GM23338 (cell line): Measurements from ENCODE around the gene KIF18B. TPM values are rescaled to one million over a fixed set of nuclear protein-coding genes. Genes with fewer than 3 reads are reported as not detected.

Source experiments
- ATAC-seq: fragments of 200-7000 bp; cut with Tn5 transposase; 3 replicates; pipeline ENCODE4 v1.9.1; 2020
- DNase-seq: peaks from one replicate; pipeline ENCODE4 v3.0.0-alpha.2; 2015; ENCODE audit warnings: low spot score
- H2AFZ ChIP-seq: fragments of 200-600 bp; sonication (generic); 2 replicates; pipeline ENCODE4 v1.8.0; 2016; ENCODE audit warnings: antibody characterized with exemption, mild to moderate bottlenecking, moderate library complexity
- H3F3A ChIP-seq: fragments of 200-600 bp; sonication (generic); replicated peaks from 2 replicates; pipeline ENCODE4 v1.8.0; 2017; ENCODE audit warnings: antibody characterized with exemption, mixed run types, low read depth
- H3K27ac ChIP-seq: fragments of 200-600 bp; sonication (generic); 2 replicates; pipeline ENCODE4 v1.6.1; 2016; ENCODE audit warnings: low read depth
- H3K27me3 ChIP-seq: fragments of 200-600 bp; sonication (generic); 2 replicates; pipeline ENCODE4 v1.8.0; 2016; ENCODE audit warnings: mild to moderate bottlenecking, mixed run types, moderate library complexity; ENCODE audit not compliant: insufficient read depth
- H3K36me3 ChIP-seq: fragments of 200-600 bp; sonication (generic); 2 replicates; pipeline ENCODE4 v1.8.0; 2016; ENCODE audit warnings: mild to moderate bottlenecking; ENCODE audit not compliant: insufficient read depth
- H3K4me1 ChIP-seq: fragments of 200-600 bp; sonication (generic); 2 replicates; pipeline ENCODE4 v1.8.0; 2016; ENCODE audit warnings: mild to moderate bottlenecking, moderate library complexity; ENCODE audit not compliant: insufficient read depth
- H3K4me2 ChIP-seq: fragments of 200-600 bp; sonication (generic); 2 replicates; pipeline ENCODE4 v1.7.1; 2017; ENCODE audit warnings: mixed run types
- H3K4me3 ChIP-seq: fragments of 200-600 bp; sonication (generic); 2 replicates; pipeline ENCODE4 v1.6.1; 2016; ENCODE audit warnings: mixed run types
- H3K79me2 ChIP-seq: fragments of 200-600 bp; sonication (generic); replicated peaks from 2 replicates; pipeline ENCODE4 v1.8.0; 2017; ENCODE audit warnings: mild to moderate bottlenecking; ENCODE audit not compliant: insufficient read depth
- H3K9me2 ChIP-seq: fragments of 200-600 bp; sonication (generic); 2 replicates; pipeline ENCODE4 v1.8.0; 2017; ENCODE audit not compliant: insufficient read depth
- H4K20me1 ChIP-seq: fragments of 200-600 bp; sonication (generic); replicated peaks from 2 replicates; pipeline ENCODE4 v1.8.0; 2017; ENCODE audit warnings: mild to moderate bottlenecking; ENCODE audit not compliant: insufficient read depth
- H3K27ac Mint-ChIP-seq: 2 replicates; pipeline ENCODE4 v1.8.0; 2020; ENCODE audit warnings: inconsistent platforms, mild to moderate bottlenecking, moderate library complexity, mixed read lengths
- H3K27me3 Mint-ChIP-seq: 3 replicates; pipeline ENCODE4 v1.8.0; 2022; ENCODE audit warnings: low read depth, mild to moderate bottlenecking, moderate library complexity, mixed read lengths, inconsistent platforms; ENCODE audit not compliant: insufficient read depth, poor library complexity
- H3K36me3 Mint-ChIP-seq: 3 replicates; pipeline ENCODE4 v1.8.0; 2021; ENCODE audit warnings: low read depth, mild to moderate bottlenecking, inconsistent platforms, moderate library complexity, mixed read lengths
- H3K4me1 Mint-ChIP-seq: 3 replicates; pipeline ENCODE4 v1.8.0; 2020; ENCODE audit warnings: mild to moderate bottlenecking, inconsistent platforms, mixed read lengths
- H3K4me3 Mint-ChIP-seq: 3 replicates; pipeline ENCODE4 v1.8.0; 2021; ENCODE audit warnings: moderate library complexity, mild to moderate bottlenecking, inconsistent platforms, mixed read lengths
- H3K9me3 Mint-ChIP-seq: 3 replicates; pipeline ENCODE4 v1.8.0; 2020; ENCODE audit warnings: moderate library complexity, mild to moderate bottlenecking, inconsistent platforms, mixed read lengths
- CREB1 ChIP-seq: fragments of 250-450 bp; sonication (Bioruptor Pico); IDR thresholded peaks from 2 replicates; pipeline ENCODE4 v1.5.0; 2020; ENCODE audit warnings: low read depth, mild to moderate bottlenecking, moderate library complexity
- EZH2 ChIP-seq: fragments of 200-600 bp; sonication (generic); IDR thresholded peaks from one replicate; pipeline ENCODE4 v1.8.0; 2017; ENCODE audit warnings: antibody characterized with exemption, mild to moderate bottlenecking, low read depth; ENCODE audit not compliant: unreplicated experiment
- EZH2phosphoT487 ChIP-seq: fragments of 200-600 bp; sonication (generic); IDR thresholded peaks from one replicate; pipeline ENCODE4 v1.8.1; 2018; ENCODE audit warnings: antibody characterized with exemption; ENCODE audit not compliant: unreplicated experiment
- JUNB ChIP-seq: IDR thresholded peaks from one replicate; pipeline ENCODE4 v1.6.1; 2016; ENCODE audit warnings: antibody characterized with exemption; ENCODE audit not compliant: unreplicated experiment
- NANOG ChIP-seq: IDR thresholded peaks from 2 replicates; pipeline ENCODE4 v1.6.1; 2016; ENCODE audit warnings: antibody characterized with exemption, borderline replicate concordance
- POLR2AphosphoS5 ChIP-seq: IDR thresholded peaks from 2 replicates; pipeline ENCODE4 v1.6.1; 2016; ENCODE audit warnings: antibody characterized with exemption, low read depth
- STAT1 ChIP-seq: IDR thresholded peaks from one replicate; pipeline ENCODE4 v1.6.1; 2016; ENCODE audit warnings: antibody characterized with exemption; ENCODE audit not compliant: unreplicated experiment
- ZNF114 ChIP-seq: fragments of 250-450 bp; sonication (Bioruptor Pico); IDR thresholded peaks from 2 replicates; pipeline ENCODE4 v1.5.0; 2020; ENCODE audit warnings: mild to moderate bottlenecking, moderate library complexity
- ZNF331 ChIP-seq: fragments of 250-450 bp; sonication (Bioruptor Pico); IDR thresholded peaks from 2 replicates; pipeline ENCODE4 v1.5.0; 2020; ENCODE audit warnings: low read depth, mild to moderate bottlenecking, moderate library complexity
- polyA plus RNA-seq: library from polyadenylated mRNA; unstranded; fragments of >200 nt; fragmentation: Nextera tagmentation; extraction: Ambion mirVana; gene quantifications from 2 replicates; pipeline ENCODE4 v1.2.1, GENCODE V29; 2016
- total RNA-seq: library from RNA; depleted of rRNA; stranded (reverse); fragments of >200 nt; shearing (Covaris generic); gene quantifications from 2 replicates; pipeline ENCODE4 v1.2.3, GENCODE V29; 2014
- TF ChIP-seq, protein P1 (sequence below): IDR thresholded peaks from one replicate; pipeline ENCODE4 v1.6.1; 2018; ENCODE audit warnings: antibody characterized with exemption; ENCODE audit not compliant: unreplicated experiment
- TF ChIP-seq, protein P2 (sequence below), 2 experiments: fragments of 200-600 bp in 1 of 2; sonication (generic) in 1 of 2; conservative IDR thresholded peaks; 2 replicates each; pipeline versions ENCODE4 v1.5.1 to v1.6.1; 2016 to 2017; ENCODE audit warnings: antibody characterized with exemption in 2 of 2, low read depth in 2 of 2, mild to moderate bottlenecking in 2 of 2, moderate library complexity in 1 of 2
- TF ChIP-seq, protein P3 (sequence below): fragments of 250-450 bp; sonication (Bioruptor Pico); IDR thresholded peaks from 2 replicates; pipeline ENCODE4 v1.5.0; 2020; ENCODE audit warnings: mild to moderate bottlenecking, moderate library complexity
- TF ChIP-seq, protein P4 (sequence below): IDR thresholded peaks from 2 replicates; pipeline ENCODE4 v1.6.1; 2016; ENCODE audit warnings: antibody characterized with exemption

Gene KIF18B
- total and polyA plus RNA-seq, 2 experiments from 2014 or later, result 14.1 to 28.4 TPM

GRCh38 chr17:44903012-44903685 is 44.4 kb downstream of the KIF18B start:
- Histone ChIP-seq H3K4me2 (no peak overlapping the region), H3K9me2 (no peaks in the 10 kb centered on the region), H3K79me2 (peaks cover 9% of the 10 kb centered on the region), H3K27ac (no peak overlapping the region), H3F3A (no peaks in the 10 kb centered on the region; the same call in 1 of the 2 replicates), H4K20me1 (no peaks in the 10 kb centered on the region), H3K36me3 (no peaks in the 10 kb centered on the region), H3K27me3 (no peaks in the 10 kb centered on the region), H2AFZ (no peak overlapping the region), H3K4me3 (no peak overlapping the region), H3K4me1 (peaks cover 10% of the 10 kb centered on the region; the same call in 1 of the 2 replicates)
- ATAC-seq (no peak), DNase-seq (no peak)
- no peak overlapping the region for H3K4me3 Mint-ChIP-seq
- H3K9me3 Mint-ChIP-seq, result no peaks in the 10 kb centered on the region
- H3K27ac Mint-ChIP-seq, result no peak overlapping the region
- H3K27me3 Mint-ChIP-seq, result peaks cover 24% of the 10 kb centered on the region
- H3K4me1 Mint-ChIP-seq, result peaks cover 18% of the 10 kb centered on the region
- H3K36me3 Mint-ChIP-seq, result no peaks in the 10 kb centered on the region
- TF ChIP-seq STAT1 (no peak), JUNB (no peak), EZH2 (no peak), ZNF331 (CRISPR knock-in tag) (no peak), CREB1 (no peak), NANOG (no peak), ZNF114 (no peak), POLR2AphosphoS5 (no peak), EZH2phosphoT487 (no peak)
- TF ChIP-seq, protein P1, sequence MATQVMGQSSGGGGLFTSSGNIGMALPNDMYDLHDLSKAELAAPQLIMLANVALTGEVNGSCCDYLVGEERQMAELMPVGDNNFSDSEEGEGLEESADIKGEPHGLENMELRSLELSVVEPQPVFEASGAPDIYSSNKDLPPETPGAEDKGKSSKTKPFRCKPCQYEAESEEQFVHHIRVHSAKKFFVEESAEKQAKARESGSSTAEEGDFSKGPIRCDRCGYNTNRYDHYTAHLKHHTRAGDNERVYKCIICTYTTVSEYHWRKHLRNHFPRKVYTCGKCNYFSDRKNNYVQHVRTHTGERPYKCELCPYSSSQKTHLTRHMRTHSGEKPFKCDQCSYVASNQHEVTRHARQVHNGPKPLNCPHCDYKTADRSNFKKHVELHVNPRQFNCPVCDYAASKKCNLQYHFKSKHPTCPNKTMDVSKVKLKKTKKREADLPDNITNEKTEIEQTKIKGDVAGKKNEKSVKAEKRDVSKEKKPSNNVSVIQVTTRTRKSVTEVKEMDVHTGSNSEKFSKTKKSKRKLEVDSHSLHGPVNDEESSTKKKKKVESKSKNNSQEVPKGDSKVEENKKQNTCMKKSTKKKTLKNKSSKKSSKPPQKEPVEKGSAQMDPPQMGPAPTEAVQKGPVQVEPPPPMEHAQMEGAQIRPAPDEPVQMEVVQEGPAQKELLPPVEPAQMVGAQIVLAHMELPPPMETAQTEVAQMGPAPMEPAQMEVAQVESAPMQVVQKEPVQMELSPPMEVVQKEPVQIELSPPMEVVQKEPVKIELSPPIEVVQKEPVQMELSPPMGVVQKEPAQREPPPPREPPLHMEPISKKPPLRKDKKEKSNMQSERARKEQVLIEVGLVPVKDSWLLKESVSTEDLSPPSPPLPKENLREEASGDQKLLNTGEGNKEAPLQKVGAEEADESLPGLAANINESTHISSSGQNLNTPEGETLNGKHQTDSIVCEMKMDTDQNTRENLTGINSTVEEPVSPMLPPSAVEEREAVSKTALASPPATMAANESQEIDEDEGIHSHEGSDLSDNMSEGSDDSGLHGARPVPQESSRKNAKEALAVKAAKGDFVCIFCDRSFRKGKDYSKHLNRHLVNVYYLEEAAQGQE, result no peak
- TF ChIP-seq, protein P2, sequence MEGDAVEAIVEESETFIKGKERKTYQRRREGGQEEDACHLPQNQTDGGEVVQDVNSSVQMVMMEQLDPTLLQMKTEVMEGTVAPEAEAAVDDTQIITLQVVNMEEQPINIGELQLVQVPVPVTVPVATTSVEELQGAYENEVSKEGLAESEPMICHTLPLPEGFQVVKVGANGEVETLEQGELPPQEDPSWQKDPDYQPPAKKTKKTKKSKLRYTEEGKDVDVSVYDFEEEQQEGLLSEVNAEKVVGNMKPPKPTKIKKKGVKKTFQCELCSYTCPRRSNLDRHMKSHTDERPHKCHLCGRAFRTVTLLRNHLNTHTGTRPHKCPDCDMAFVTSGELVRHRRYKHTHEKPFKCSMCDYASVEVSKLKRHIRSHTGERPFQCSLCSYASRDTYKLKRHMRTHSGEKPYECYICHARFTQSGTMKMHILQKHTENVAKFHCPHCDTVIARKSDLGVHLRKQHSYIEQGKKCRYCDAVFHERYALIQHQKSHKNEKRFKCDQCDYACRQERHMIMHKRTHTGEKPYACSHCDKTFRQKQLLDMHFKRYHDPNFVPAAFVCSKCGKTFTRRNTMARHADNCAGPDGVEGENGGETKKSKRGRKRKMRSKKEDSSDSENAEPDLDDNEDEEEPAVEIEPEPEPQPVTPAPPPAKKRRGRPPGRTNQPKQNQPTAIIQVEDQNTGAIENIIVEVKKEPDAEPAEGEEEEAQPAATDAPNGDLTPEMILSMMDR (conservative IDR thresholded peaks at IDR 0.05; ENCODE audit: low read depth in 2 of 2), result no peak
- TF ChIP-seq, protein P3, sequence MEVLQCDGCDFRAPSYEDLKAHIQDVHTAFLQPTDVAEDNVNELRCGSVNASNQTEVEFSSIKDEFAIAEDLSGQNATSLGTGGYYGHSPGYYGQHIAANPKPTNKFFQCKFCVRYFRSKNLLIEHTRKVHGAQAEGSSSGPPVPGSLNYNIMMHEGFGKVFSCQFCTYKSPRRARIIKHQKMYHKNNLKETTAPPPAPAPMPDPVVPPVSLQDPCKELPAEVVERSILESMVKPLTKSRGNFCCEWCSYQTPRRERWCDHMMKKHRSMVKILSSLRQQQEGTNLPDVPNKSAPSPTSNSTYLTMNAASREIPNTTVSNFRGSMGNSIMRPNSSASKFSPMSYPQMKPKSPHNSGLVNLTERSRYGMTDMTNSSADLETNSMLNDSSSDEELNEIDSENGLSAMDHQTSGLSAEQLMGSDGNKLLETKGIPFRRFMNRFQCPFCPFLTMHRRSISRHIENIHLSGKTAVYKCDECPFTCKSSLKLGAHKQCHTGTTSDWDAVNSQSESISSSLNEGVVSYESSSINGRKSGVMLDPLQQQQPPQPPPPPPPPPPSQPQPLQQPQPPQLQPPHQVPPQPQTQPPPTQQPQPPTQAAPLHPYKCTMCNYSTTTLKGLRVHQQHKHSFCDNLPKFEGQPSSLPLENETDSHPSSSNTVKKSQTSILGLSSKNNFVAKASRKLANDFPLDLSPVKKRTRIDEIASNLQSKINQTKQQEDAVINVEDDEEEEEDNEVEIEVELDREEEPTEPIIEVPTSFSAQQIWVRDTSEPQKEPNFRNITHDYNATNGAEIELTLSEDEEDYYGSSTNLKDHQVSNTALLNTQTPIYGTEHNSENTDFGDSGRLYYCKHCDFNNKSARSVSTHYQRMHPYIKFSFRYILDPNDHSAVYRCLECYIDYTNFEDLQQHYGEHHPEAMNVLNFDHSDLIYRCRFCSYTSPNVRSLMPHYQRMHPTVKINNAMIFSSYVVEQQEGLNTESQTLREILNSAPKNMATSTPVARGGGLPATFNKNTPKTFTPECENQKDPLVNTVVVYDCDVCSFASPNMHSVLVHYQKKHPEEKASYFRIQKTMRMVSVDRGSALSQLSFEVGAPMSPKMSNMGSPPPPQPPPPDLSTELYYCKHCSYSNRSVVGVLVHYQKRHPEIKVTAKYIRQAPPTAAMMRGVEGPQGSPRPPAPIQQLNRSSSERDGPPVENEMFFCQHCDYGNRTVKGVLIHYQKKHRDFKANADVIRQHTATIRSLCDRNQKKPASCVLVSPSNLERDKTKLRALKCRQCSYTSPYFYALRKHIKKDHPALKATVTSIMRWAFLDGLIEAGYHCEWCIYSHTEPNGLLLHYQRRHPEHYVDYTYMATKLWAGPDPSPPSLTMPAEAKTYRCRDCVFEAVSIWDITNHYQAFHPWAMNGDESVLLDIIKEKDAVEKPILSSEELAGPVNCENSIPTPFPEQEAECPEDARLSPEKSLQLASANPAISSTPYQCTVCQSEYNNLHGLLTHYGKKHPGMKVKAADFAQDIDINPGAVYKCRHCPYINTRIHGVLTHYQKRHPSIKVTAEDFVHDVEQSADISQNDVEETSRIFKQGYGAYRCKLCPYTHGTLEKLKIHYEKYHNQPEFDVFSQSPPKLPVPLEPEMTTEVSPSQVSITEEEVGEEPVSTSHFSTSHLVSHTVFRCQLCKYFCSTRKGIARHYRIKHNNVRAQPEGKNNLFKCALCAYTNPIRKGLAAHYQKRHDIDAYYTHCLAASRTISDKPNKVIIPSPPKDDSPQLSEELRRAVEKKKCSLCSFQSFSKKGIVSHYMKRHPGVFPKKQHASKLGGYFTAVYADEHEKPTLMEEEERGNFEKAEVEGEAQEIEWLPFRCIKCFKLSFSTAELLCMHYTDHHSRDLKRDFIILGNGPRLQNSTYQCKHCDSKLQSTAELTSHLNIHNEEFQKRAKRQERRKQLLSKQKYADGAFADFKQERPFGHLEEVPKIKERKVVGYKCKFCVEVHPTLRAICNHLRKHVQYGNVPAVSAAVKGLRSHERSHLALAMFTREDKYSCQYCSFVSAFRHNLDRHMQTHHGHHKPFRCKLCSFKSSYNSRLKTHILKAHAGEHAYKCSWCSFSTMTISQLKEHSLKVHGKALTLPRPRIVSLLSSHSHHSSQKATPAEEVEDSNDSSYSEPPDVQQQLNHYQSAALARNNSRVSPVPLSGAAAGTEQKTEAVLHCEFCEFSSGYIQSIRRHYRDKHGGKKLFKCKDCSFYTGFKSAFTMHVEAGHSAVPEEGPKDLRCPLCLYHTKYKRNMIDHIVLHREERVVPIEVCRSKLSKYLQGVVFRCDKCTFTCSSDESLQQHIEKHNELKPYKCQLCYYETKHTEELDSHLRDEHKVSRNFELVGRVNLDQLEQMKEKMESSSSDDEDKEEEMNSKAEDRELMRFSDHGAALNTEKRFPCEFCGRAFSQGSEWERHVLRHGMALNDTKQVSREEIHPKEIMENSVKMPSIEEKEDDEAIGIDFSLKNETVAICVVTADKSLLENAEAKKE, result no peak
- TF ChIP-seq, protein P4, sequence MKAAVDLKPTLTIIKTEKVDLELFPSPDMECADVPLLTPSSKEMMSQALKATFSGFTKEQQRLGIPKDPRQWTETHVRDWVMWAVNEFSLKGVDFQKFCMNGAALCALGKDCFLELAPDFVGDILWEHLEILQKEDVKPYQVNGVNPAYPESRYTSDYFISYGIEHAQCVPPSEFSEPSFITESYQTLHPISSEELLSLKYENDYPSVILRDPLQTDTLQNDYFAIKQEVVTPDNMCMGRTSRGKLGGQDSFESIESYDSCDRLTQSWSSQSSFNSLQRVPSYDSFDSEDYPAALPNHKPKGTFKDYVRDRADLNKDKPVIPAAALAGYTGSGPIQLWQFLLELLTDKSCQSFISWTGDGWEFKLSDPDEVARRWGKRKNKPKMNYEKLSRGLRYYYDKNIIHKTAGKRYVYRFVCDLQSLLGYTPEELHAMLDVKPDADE, result no peak
